PFSK-1 (cell line): ENCODE results near the gene GET3.
A peak's percentile ranks its signal among the peaks of the same experiment; 100 is the strongest.

Experiments used
- FOXP2 ChIP-seq: optimal IDR thresholded peaks from 2 replicates; pipeline ENCODE3; 2011; ENCODE audit warnings: borderline replicate concordance, control low read depth, inconsistent platforms; ENCODE audit not compliant: insufficient read depth; ENCODE audit errors: extremely low read length, extremely low read depth
- POLR2AphosphoS5 ChIP-seq: IDR thresholded peaks from 2 replicates; pipeline ENCODE4 v1.6.1; 2012; ENCODE audit warnings: low read depth, mild to moderate bottlenecking, control low read depth, low read length, moderate library complexity
- REST ChIP-seq, 2 experiments: IDR thresholded peaks; 2 replicates each; pipeline versions ENCODE4 v1.6.1 to v1.8.0; 2011 to 2012; ENCODE audit warnings: low read depth in 2 of 2, low read length in 2 of 2, control low read depth in 1 of 2, inconsistent platforms in 1 of 2, mild to moderate bottlenecking in 1 of 2, moderate library complexity in 1 of 2; ENCODE audit not compliant: insufficient read depth in 1 of 2
- SIN3A ChIP-seq: IDR thresholded peaks from 2 replicates; pipeline ENCODE4 v1.6.1; 2012; ENCODE audit warnings: mild to moderate bottlenecking, low read length, moderate library complexity, borderline replicate concordance; ENCODE audit not compliant: insufficient read depth
- TAF1 ChIP-seq: IDR thresholded peaks from 2 replicates; pipeline ENCODE4 v1.6.1; 2012; ENCODE audit warnings: low read length, control low read depth, borderline replicate concordance; ENCODE audit not compliant: insufficient read depth

GET3 gene

GRCh38 chr19:12723641-12724426 lies 13.5 kb upstream of the GET3 start, which contains the start of gene TNPO2:
Gene TNPO2 (minus strand): TSS chr19:12723932. CDS start chr19:12720977, 2,955 bp downstream.
- TF ChIP-seq POLR2AphosphoS5 (peak; percentile 84), REST (IDR thresholded peaks at IDR 0.05; ENCODE audit: insufficient read depth in 1 of 2, low read depth in 2 of 2, low read length in 2 of 2) (0 out of 4 replicates have a peak, but pooled peaks of 1 of the 2 experiments have one; percentile 14), FOXP2 (peak; percentile 12), SIN3A (no peak)

- TF ChIP-seq REST (IDR thresholded peaks at IDR 0.05; ENCODE audit: insufficient read depth in 1 of 2, low read depth in 2 of 2, low read length in 2 of 2), result no peak
- no peak for TF ChIP-seq POLR2AphosphoS5
- no peak for TF ChIP-seq SIN3A
- TF ChIP-seq TAF1, result no peak
- no peak for TF ChIP-seq FOXP2
Measured at GRCh38 chr19:12726988-12727316, 10.3 kb upstream of the GET3 start.

GRCh38 chr19:12727745-12728433 lies 9.4 kb upstream of the GET3 start:
- TF ChIP-seq TAF1 (no peak), SIN3A (no peak), FOXP2 (no peak), POLR2AphosphoS5 (no peak), REST (IDR thresholded peaks at IDR 0.05; ENCODE audit: insufficient read depth in 1 of 2, low read depth in 2 of 2, low read length in 2 of 2) (no peak)

- no peak for TF ChIP-seq REST (IDR thresholded peaks at IDR 0.05; ENCODE audit: insufficient read depth in 1 of 2, low read depth in 2 of 2, low read length in 2 of 2)
- TF ChIP-seq FOXP2, result no peak
- no peak for TF ChIP-seq TAF1
- TF ChIP-seq SIN3A, result no peak
Measured at GRCh38 chr19:12730064-12730463, 7.2 kb upstream of the GET3 start.
